GM12891 (cell line): ENCODE measurements around the gene SMIM35.

Experiments
- PAX5 ChIP-seq: IDR thresholded peaks from 2 replicates; pipeline ENCODE4 v1.6.1; 2011; ENCODE audit warnings: low read length, moderate library complexity, mild to moderate bottlenecking; ENCODE audit not compliant: insufficient read depth, severe bottlenecking
- POLR2A ChIP-seq: IDR thresholded peaks from 2 replicates; pipeline ENCODE4 v1.6.1; 2011; ENCODE audit warnings: low read depth, low read length, control low read depth
- POLR2AphosphoS5 ChIP-seq: IDR thresholded peaks from 2 replicates; pipeline ENCODE4 v1.6.1; 2011; ENCODE audit warnings: low read depth, low read length, control low read depth
- POU2F2 ChIP-seq: IDR thresholded peaks from 2 replicates; pipeline ENCODE4 v1.6.1; 2011; ENCODE audit warnings: low read depth, mild to moderate bottlenecking, control low read depth, low read length, moderate library complexity
- SPI1 ChIP-seq: IDR thresholded peaks from 2 replicates; pipeline ENCODE4 v1.6.1; 2011; ENCODE audit warnings: low read depth, low read length, control low read depth
- TAF1 ChIP-seq: IDR thresholded peaks from 2 replicates; pipeline ENCODE4 v1.6.1; 2011; ENCODE audit warnings: low read depth, low read length, control low read depth

- no peak for TF ChIP-seq POLR2A
- TF ChIP-seq TAF1 = no peak
- TF ChIP-seq POU2F2 = no peak
- TF ChIP-seq SPI1 = no peak
- TF ChIP-seq POLR2AphosphoS5 = no peak
- TF ChIP-seq PAX5 = no peak
These were observed 119.9 kb downstream of the SMIM35 start for GRCh38 chr11:117966908-117967307.
